ENCODE results near the gene DOK5.
"Not testable (repeated sequence)": the region's sequence is repeated elsewhere in the genome, so short reads cannot be mapped to it uniquely, and the experiment has no call there.

The DOK5 gene

DNA sequence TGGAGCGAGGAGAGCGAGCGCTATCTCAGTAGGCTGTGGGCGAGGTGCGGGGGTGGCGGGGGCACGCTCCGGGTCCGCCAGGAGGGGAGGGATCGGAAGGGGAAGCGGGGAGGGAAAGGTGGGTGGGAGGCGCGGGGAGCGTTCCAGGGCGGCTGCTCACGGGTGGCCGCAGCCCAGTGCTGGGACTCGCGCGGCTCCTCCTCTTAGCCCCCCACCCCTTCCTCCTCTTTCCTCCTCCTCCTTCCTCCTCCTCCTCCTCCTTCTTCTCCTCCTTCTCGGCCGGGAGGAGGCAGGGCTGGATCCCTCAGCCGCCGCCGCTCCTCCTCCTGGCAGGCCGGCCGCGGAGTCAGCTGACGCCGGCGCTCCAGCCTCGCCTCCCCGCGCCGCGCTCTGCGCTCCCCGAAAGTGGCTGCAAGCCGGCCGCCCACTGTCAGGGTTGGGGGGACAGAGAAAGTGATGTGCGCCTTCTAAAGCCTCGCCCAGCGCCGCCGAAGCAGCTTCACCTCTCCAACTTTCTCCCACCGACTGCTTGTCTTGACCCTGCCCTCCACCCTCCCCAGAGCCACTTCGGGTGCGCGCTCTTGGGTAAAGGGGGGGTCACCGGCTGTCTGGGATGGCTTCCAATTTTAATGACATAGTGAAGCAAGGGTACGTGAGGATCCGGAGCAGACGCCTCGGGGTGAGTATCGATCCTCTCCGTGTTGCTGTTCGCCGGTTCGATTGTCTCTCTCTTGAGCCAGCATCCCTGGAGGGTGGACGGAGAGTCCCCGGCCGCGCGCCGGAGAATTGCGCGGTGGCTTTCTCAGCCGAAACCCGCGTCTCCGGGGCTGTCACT, at the start of gene DOK5:
Gene DOK5 (plus strand): TSS at position 260 of the 835 bp plus-strand sequence. CDS start 354 bp downstream, at position 614.
- no peak for DNase-seq

DNA sequence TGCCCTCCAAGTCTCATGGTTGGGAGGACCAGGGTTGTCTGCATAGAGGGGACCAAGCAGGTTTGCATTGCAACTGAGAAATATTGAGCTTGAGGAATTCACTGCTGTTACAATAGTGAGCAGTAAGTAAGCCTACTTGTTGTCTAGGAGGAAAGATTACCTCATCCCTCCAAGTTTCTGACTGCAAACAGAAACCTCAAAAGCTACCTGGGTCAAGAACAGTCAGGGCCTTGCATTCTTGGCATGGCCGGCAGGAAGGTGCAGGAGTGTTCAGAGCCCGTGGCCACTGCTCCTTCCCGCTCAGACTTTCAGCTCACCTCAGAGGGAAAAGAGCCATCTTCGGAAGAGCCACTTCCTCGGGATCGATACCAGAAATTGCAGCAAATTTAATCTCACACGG, 46.0 kb upstream of the DOK5 start:
- no peak for DNase-seq

DNA sequence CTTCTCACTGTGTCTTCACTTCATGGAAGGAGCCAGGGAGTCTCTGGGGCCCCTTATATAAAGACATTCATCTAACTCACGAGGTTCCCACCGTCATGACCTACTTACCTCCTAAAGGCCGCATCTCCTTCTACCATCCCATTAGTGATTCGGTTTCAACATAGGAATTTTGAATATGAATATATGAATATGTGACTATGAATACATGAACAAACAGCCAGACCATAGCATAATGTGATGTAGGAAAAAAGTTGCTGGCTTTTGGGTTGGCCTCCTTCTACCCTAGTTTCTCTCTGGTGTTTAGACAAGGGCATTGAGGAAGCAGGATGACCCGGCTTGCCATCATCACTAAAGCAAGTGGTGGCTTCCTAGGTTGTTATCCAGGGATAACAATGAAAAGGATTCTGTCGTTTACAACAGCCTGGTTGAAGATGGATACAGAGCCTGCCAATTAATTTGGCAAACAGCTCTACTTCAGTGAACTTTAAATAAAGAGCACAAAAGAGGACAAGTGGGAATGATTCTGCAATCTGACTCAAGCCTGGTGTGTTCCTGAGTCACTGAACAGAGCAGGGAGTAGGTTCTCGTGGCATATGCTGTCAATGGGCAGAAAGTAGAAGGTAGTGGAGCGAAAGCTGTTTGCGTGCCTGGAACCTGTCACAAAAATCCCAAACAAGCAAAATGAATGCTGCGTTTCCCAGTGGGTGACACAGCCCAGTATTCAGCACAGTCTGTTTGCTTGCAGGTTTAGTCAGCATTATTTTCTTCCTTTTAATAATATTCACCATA, 44.0 kb upstream of the DOK5 start:
- DNase-seq = no peak

DNA sequence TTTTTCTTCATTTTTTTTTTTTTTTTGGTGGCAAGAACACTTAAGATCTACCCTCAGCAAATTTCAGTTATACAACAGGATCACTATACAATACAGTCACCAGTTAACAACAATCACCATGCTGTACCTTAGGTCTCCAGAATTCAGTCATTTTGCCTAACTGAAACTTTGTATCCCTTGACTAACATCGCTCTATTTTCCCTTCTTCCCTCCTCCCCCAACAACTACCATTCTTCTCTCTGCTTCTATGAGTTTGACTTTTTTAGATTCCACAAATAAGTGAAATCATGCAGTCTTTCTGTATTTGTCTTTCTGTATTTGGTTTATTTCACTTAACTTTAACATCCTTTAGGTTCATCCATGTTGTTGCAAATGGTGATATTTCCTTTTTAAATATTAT, 42.4 kb upstream of the DOK5 start:
- no peak for DNase-seq

DNA sequence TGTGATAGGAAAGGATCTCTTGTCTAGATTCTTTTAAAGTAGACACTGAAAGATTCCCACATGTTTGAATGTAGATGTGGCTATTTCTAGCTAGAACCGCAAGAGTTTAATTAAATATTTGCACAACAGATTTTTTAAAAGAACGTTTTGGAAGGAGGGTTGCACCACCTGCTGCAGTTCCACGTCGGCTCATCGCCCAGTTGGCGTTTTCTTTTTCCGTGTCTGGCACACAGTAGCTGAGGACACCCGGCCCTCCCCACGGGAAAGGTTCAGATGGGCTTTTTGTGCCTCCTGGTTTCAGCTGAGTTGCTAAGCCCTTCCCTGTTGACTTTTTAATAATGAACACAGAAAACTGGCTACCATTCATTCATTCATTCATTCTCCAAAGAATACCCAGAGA, 41.8 kb upstream of the DOK5 start:
- no peak for DNase-seq

DNA sequence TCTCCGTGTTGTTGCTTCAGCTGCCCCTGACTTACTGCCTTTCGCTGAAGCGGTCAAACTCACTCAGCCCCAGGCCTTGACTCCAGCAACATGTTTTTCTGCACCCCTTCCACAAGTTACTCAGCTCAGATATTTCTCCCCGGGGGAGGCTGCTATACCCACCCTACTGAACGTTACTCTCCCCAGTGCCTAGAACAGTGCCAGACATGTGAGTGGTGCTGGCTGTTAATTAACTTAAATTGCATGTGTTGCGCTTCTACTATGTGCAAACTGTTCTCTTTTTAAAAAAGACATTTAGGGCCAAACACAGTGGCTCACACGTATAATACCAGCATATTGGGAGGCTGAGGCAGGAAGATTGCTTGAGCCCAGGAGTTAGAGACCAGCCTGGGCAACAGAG, 41.2 kb upstream of the DOK5 start:
- no peak for DNase-seq

DNA sequence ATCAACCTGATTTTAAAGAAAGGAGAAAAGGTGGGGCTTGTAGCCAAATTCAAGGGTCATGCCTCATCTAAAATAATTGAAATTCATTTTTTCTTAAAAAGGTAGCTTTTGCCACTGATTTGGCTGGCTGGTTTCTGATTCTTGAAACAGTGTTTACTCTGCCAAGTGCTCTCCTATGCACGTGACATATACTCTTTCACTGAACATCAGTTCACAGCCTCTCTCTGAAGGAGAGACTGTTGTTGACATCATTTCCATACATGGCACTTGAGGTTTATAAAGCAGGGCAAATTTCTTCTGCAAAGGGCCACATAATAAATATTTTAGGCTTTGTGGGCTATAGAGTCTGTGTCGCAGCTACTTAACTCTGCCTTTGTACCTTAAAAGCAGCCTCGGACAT, 40.4 kb upstream of the DOK5 start:
- DNase-seq = no peak

DNA sequence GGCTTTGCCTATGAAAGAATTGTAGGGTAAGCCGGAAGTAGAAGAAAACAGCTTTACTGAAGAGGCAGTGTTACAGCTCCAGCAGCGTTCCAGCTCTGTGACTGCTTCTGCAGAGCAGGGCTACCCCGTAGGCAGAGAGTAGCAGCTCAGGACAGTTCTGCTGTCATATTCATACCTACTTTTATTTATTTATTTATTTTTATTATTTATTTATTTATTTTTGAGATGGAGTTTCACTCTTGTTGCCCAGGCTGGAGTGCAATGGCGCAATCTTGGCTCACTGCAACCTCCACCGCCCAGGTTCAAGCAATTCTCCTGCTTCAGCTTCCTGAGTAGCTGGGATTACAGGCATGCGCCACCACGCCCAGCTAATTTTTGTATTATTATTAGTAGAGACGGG, 39.0 kb upstream of the DOK5 start:
- not testable (repeated sequence) for DNase-seq

DNA sequence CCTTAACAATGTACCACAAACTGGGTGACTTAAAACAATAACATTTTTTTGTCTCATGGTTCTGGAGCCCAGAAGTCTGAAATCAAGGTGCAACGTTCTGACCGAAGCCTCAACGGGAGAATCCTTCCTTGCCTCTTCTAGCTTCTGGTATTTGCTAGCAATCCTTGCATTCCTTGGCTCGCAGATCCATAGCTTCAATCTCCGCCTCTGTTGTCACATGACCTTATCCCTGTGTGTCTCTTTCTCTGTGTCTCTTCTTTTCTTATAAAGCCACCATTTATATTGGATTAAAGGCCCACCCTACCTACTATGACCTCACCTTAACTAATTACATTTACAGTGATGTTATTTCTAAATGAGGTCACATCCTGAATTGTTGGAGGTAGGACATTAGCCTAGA, 37.2 kb upstream of the DOK5 start:
- DNase-seq = no peak

DNA sequence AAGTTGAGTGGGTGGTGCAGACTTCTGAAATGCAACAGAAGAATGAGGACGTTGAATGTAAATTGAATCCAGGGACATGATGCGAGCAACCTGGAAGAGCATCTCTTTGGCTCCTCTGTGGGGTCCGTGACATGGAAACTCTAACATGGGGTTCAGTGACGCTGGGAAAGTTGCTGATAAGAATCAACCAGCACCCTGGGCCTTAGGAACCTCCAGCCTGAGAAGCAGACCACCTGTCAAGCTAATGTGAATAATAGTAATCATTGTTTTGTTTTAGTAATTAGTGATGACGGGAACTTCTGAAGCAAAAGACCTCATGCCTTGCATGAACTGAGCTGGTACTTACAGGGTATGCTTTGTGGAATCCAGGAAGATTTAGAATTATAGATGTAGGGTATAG, 25.2 kb upstream of the DOK5 start:
- no peak for DNase-seq

DNA sequence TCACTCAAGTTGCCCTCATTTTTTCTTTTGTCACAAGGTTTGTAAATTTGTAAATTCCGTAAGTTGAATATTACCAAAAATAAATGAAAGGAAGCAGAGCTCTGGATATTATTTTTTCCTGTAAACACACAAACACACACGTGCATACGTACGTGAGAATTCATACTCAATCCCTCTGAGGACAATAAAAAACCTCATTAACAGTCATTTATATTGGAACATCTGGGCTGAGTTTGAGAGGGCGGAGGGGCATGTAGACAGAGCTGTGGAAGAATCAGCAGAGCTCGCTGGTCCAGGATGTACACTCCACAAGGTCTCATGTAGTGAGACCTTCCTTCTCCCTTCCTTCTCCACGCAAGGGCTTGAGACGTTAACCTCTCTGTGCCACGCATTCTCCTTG, 24.2 kb upstream of the DOK5 start:
- DNase-seq = no peak

DNA sequence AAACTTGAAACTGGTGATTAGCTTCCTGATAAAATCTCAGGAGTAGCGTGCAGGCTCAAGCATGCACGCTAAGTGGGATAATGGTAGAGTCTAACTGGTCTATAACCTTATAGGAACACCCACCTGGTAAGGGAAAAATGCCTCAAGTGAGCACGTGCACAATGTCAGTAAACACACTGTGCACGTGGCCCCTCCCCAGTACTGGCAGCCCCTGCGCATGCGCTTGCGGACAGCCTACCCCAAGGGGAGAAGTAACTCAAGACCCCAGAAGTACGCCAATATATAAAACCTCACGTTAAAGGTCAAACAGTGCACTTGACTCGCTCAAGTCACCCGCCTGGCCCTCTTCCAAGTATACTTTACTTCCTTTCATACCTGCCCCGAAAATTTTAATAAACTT, 23.1 kb upstream of the DOK5 start:
- DNase-seq = no peak

DNA sequence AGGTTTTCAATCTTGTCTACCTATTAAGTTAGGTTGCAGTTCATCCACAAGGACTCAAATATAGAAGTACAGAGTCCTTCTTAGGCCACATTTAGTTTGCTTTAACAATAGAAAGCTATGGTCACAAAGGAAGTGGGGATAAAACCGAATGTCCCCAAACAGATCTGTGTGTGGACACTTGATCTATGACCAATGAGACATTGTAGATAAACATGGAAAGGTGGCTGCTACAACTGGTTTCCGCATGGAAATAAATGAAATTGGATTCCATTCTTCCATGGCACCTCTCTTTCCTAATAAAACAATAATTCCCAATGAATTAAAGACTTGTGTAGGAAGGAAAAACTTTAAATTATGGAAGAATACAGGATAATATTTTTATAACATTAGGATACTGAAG, 20.4 kb upstream of the DOK5 start:
- no peak for DNase-seq

DNA sequence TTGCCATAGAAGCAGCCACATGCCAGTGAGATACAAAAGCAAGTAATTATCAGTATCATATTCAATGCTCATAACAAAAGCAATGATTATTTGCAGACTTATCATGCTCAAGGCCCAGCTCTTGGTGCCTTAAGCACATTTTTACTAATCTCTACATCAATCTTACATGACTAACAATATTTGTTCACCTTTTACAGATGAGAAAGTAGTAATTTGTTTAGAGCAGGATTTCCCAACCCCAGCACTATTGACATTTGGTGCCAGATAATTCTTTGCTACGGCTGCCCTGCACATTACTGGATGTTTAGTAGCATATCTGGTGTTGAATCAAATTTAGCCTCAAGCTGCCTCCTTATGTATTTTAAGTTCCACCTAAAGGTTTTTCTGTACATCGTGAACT, 19.0 kb upstream of the DOK5 start:
- no peak for DNase-seq

DNA sequence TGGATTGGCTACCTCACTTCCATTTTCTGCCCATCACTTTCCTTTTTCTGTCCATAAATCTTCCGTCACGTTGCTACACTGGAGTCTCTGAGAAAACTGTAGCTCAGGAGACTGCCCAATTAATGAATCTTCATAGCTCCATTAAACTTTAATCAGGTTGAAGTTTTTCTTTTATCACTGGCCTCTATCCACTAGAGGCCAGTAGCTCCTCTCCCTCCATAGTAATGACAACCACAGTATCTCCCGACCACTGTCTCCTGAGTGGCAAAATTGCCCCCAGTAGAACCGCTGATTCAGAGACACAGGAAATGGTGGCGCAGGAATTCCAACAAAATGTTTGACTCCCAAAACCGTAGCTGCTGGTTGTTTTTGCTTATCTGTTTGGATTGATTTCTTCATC, 18.4 kb upstream of the DOK5 start:
- no peak for DNase-seq

DNA sequence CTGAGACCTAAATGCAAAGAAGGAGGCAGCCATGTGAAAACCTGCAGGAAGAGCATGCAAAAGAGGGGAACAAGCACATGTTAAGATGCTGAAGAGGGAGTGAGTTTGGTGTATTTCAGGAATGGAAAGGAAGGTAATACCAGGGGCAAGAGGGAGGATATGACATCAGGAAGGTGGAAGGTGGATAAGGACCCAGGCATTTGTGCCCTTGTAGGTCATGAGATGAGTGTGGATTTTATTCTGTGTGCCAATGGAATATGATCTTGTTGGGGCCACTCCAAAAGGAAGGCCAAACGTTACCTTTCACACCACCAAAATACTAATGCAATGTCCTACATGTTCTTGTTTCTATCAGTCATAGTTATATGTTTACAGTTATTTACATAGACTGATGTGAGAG, 17.2 kb upstream of the DOK5 start:
- no peak for DNase-seq

DNA sequence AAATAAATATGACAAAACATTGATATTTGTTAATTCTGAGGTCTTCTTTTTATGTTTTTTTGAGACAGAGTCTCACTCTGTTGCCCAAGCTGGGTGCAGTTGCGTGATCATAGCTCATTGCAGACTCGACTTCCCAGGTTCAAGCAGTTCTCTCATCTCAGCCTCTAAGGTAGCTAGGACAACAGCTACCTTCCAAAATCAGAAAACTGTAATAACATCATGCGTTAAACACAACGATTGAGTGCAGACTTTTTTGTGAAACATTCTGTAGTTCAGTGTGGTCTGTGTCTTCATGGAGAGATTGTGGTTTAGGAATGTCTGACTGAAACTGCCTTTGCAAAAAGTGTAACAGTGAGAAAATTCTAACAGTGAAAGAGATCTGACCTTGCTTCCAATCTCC, 16.1 kb upstream of the DOK5 start:
- DNase-seq = no peak

DNA sequence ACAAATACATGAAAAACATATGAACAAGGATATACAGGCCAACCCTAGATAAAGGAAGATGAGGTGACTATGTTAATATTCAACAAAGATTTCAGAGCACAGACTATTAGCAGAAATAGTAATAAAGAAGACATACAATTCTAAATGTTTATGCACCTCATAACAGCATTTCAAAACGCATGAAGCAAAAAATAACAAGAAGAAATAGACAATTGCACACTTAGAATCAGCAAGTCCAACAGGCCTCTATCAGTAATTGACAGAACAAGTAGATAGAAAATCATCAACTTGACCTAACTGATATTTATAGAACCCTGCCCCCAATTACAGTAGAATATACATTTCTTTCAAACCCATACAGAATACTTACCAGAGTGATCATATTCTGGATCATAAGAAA, 11.4 kb upstream of the DOK5 start:
- no peak for DNase-seq

DNA sequence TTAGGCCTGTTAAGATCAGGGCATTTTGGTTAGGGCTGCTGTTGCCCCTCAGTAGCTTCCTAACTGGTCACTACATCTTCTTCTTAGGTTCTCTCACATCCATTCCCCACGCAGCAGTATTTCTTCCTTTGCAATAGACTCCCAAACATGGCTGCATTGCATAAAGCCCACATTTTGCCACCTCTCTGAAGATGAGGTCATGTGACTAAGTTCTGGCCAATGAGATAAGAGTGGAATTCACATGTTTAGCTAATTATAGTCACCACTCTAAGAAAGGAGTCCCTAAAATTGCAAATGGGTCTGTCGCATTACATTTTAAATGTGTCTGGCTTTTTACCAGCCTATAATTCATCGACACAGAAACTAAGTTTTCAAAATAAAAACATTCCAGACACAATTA, 9.3 kb upstream of the DOK5 start:
- DNase-seq = no peak

DNA sequence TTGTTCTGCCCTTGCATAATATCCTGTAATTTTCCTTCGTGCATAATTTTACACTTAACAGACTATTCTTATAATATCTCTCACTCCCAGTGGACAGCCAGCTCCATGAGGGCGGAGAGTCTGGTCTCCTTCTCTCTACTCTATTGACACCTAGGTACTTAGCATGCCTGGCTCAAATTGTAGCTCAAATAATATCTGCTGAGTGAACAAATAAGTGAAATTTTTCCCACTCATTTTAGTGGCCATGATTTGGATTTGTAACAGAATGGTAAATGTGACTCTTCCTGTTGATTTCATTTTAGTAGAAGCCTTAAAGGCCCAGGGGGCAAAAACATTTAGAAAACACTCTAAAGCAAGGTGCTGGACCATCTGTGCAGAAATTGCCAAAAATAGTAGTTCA, 7.8 kb upstream of the DOK5 start:
- no peak for DNase-seq

DNA sequence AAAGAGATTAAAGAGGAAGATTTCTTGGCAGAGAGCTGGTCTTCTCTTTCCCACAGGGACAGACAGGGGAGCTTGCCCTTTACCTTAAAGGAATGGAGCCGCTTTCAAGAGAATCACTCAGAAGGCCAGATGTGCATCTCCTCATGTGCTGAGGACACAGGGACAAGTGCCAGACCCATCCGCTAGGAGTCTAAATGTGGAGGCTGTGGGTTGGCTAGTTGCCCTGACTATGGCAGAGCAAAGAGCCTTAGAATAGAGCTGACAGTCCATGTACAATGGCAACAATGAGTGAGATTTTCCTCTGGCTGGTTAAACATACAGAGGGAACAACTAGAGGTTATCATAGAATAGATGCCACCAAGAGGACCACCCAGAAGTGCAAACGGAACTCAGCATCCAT, 7.3 kb upstream of the DOK5 start:
- DNase-seq = no peak

DNA sequence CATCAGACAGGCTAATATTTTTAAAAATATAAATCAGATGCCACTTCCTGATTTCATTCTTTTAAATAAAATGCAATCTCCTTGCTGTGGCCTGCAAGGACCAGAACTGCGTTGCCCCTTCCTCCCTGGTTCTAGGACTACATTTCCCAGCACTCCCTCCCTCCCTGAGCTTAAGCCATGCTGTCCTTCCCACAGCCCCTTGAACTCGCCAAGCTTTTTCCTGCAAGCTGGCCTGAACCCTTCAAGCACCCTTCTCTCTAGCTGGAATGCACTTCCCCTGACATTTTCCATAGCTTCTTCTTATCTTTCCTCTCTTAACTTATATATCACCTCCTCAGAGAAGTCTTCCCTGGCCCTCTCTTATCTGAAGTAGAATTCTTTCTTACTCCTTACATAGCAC, 6.1 kb upstream of the DOK5 start:
- no peak for DNase-seq

DNA sequence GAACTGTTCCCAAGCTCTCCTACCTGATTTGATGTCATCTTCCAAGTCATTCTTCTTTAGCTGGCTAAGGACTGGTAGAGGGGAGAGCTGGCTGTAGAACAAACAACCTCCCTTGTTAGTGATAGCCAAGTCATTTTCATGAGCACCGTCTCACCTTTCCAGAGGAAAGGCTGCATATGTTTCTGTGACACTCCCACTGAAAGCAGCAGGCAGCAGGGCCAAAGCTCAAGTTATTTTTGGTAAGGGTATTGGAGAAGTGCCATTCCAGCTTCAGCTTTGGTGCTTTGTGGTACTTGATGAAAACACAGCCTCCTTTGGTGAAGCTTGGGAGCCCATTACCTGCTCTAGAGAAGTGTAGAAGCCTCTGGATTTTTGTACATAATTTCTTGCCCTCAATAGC, 5.4 kb upstream of the DOK5 start:
- DNase-seq = no peak

DNA sequence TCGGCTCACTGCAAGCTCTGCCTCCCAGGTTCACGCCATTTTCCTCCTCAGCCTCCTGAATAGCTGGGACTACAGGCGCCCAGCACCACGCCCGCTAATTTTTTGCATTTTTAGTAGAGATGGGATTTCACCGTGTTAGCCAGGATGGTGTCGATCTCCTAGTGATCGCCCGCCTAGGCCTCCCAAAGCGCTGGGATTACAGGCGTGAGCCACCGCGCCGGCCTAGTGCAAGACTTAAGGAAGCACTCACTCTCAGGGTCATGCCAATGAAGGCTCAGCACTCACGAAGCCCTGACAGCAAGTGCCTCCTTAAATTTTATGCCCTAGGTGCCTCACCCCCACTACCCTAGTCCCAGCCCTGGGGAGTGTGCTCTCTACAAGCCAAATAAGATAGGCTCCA, 4.7 kb upstream of the DOK5 start:
- no peak for DNase-seq

DNA sequence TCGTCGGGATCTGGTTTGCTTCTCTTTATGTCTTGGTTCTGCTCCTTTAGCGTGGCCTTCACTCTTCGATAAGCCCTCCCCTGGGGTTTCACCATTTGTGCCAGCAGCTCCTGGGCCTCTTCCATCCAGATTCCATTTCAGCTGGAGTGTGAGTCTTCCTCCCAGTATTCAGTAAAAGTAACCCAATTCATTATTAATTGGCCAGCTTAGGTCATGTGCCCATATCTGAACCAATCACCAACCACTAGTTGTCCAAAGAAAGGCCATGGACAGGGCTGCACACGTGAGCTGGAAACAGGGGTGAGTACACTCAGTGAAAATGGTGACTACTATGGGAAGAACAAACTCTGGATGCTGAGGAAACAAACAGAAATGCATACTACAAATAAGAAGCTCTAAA, 2.8 kb upstream of the DOK5 start:
- DNase-seq = no peak

Measured in stimulated activated CD4-positive, alpha-beta T cell treated with anti-CD3 and anti-CD28 coated beads, Interleukin-4, amount 100 ng/mL, for 1 hour (primary cell).